AG04450 (cell line): ENCODE results near the gene TNNC1. TPM values are rescaled to one million over a fixed set of nuclear protein-coding genes. Genes with fewer than 3 reads are reported as not detected.

Experiments used
- CTCF ChIA-PET: fragments of 300-600, 350-600 bp; formaldehyde crosslinking; extraction: SDS; loops from one replicate; lab custom pipeline; 2022; ENCODE audit warnings: antibody characterized with exemption, inconsistent platforms; lab: Charles Lee
- POLR2A ChIA-PET: fragments of 350-600 bp; formaldehyde crosslinking; extraction: SDS; loops from one replicate; lab custom pipeline; 2021; ENCODE audit warnings: antibody characterized with exemption, inconsistent platforms; lab: Yijun Ruan, JAX
- DNase-seq: peaks from one replicate; pipeline ENCODE4 v3.0.0-alpha.2; 2011; ENCODE audit warnings: low read depth, low spot score
- H3K27ac ChIP-seq: one replicate; pipeline ENCODE4 v1.5.1; 2012; ENCODE audit warnings: low read depth, low read length, control low read depth
- H3K27me3 ChIP-seq: one replicate; pipeline ENCODE4 v1.6.0; 2012; ENCODE audit warnings: low read length; ENCODE audit not compliant: control insufficient read depth, insufficient read depth
- H3K4me3 ChIP-seq: 2 replicates; pipeline ENCODE4 v1.5.1; 2011; ENCODE audit warnings: mild to moderate bottlenecking, low read depth, low read length, control low read depth
- H3K9me3 ChIP-seq: 2 replicates; pipeline ENCODE4 v1.5.1; 2012; ENCODE audit warnings: low read length; ENCODE audit not compliant: control insufficient read depth, insufficient read depth
- polyA plus RNA-seq: library from polyadenylated mRNA; depleted of rRNA; stranded (reverse); fragments of >200 nt; gene quantifications from 2 replicates; pipeline ENCODE4 v1.2.3, GENCODE V29; 2011
- TF ChIP-seq, protein P1 (sequence below): IDR thresholded peaks from 2 replicates; pipeline ENCODE4 v1.5.1; 2011; ENCODE audit warnings: low read depth, low read length, control low read depth, inconsistent platforms

TNNC1 gene
- polyA plus RNA-seq, 1 experiment: 1.7 TPM

DNA sequence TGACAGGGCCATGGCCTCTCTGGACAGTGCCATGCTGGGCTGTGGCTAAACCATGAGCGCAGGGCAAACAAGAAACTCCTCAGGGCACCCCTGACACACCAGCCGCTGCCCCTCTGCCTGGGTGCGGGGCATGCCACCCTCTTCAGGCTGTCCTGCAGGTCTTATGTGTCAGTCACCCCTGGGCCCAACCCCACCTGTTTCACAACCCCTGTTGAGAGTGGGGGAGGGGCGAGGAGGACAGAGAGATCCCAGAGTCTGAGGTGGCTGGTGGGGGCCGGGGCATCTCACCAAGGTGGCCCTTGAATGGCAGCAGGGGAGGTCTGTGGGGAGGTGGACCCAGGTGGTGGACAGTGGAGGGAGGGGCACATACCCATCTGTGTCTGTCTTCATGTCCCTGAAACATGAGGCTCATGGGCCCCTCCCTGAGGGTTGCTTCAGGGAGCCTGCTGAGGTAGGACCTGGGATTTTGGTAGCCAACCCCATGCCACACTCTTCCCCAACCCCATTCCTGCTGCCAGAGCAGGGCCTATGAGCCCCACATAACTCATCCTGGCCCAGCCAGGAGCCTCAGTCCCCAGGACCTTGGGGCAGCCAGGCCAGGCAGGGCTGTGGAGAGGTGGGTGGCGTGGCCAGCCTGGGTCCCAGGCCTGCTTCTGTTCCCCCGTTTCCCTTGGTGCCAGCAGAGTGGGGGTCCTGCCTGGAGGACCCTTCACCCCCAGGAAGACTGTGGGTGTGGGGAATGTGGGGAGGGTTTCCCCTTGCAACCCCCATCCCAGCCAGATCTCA lies 39.6 kb upstream of the TNNC1 start:
- H3K4me3 ChIP-seq: no peak overlapping the region
- TF ChIP-seq, protein P1, sequence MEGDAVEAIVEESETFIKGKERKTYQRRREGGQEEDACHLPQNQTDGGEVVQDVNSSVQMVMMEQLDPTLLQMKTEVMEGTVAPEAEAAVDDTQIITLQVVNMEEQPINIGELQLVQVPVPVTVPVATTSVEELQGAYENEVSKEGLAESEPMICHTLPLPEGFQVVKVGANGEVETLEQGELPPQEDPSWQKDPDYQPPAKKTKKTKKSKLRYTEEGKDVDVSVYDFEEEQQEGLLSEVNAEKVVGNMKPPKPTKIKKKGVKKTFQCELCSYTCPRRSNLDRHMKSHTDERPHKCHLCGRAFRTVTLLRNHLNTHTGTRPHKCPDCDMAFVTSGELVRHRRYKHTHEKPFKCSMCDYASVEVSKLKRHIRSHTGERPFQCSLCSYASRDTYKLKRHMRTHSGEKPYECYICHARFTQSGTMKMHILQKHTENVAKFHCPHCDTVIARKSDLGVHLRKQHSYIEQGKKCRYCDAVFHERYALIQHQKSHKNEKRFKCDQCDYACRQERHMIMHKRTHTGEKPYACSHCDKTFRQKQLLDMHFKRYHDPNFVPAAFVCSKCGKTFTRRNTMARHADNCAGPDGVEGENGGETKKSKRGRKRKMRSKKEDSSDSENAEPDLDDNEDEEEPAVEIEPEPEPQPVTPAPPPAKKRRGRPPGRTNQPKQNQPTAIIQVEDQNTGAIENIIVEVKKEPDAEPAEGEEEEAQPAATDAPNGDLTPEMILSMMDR: no peak
- no peak for DNase-seq
- ChIA-PET CTCF (no interaction called here), POLR2A (no interaction called here)
- H3K27ac ChIP-seq: no peak overlapping the region
- no peaks in the 10 kb centered on the region for H3K9me3 ChIP-seq
- H3K27me3 ChIP-seq: no peaks in the 10 kb centered on the region

DNA sequence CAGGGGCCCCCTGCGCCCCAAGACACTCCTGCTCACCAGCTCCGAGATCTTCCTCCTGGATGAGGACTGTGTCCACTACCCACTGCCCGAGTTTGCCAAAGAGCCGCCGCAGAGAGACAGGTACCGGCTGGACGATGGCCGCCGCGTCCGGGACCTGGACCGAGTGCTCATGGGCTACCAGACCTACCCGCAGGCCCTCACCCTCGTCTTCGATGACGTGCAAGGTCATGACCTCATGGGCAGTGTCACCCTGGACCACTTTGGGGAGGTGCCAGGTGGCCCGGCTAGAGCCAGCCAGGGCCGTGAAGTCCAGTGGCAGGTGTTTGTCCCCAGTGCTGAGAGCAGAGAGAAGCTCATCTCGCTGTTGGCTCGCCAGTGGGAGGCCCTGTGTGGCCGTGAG lies 38.2 kb upstream of the TNNC1 start:
- CTCF ChIA-PET: no interaction called here

DNA sequence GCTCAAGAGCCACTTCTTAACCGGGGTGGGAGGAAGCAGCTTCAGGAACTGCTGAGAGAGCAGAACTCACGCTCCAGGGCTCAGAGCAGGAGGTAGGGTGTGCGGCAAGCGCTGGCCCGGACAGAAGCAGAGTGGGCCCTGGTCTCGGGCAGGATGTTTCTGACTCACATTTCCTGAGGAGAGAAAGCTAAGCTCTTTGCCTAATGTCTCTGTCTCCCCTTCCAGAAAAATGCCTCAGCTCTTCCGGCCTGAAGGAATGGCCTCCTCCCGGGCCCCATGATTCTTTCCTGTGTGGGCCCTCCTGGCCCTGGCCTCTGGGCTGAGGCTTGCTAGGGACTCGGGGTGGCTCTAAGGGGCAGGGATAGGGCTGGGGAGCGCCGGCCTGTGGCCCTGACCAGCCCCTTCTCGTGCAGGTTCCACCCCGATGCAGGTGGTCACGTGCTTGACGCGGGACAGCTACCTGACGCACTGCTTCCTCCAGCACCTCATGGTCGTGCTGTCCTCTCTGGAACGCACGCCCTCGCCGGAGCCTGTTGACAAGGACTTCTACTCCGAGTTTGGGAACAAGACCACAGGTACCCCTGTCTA lies 37.2 kb upstream of the TNNC1 start:
- no peak for DNase-seq
- TF ChIP-seq, protein P1: no peak
- POLR2A ChIA-PET: no interaction called here
- CTCF ChIA-PET: no interaction called here
- H3K27ac ChIP-seq: no peak overlapping the region
- H3K27me3 ChIP-seq: no peaks in the 10 kb centered on the region
- H3K4me3 ChIP-seq: no peak overlapping the region
- no peaks in the 10 kb centered on the region for H3K9me3 ChIP-seq

More for the DNA sequence above, 38.2 kb upstream of the TNNC1 start:
- TF ChIP-seq, protein P1: no peak
- POLR2A ChIA-PET: no interaction called here
- H3K27me3 ChIP-seq: no peaks in the 10 kb centered on the region
- H3K9me3 ChIP-seq: no peaks in the 10 kb centered on the region
- H3K27ac ChIP-seq: no peak overlapping the region
- no peak for DNase-seq
- no peak overlapping the region for H3K4me3 ChIP-seq

DNA sequence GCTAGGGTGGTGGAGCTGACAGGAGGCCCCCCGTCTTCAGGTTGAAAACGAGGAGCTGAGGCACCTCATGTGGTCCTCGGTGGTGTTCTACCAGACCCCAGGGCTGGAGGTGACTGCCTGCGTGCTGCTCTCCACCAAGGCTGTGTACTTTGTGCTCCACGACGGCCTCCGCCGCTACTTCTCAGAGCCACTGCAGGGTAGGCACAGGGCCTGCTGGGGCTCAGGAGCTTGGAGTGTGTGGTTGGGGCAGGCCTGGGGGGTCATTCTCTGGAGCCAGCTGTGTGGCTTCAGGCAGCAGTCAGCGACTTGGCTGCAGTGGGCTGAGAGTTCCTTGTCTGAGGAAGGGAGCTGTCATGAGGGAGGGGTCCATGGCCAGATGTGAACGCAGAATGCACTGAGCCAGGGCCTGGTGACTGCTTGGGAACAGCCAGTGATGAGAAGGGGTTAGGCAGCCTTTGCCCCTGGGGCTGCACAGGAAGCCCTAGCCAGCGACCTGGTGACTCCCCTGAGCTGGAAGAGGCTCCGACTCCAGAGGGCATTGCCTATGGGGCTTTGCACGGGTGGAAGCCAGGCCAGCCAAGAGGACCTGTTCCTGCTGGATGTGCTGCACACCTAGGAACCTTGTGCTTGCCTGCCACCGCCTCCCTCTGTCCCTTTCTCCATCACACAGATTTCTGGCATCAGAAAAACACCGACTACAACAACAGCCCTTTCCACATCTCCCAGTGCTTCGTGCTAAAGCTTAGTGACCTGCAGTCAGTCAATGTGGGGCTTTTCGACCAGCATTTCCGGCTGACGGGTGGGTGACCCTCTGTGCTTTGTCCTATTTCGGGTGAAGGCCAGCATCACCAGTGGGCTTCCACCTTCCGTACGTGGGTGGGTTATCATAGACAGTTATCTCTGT lies 36.4 kb upstream of the TNNC1 start:
- Histone ChIP-seq H3K27ac (no peak overlapping the region), H3K27me3 (no peaks in the 10 kb centered on the region), H3K9me3 (no peaks in the 10 kb centered on the region), H3K4me3 (no peak overlapping the region)
- TF ChIP-seq, protein P1: no peak
- ChIA-PET CTCF (interaction anchor here (2.0 kb wide), 1 partner anchor 19 kb away, joined by 9 read pairs; no protein-coding TSS in a partner anchor), POLR2A (interaction anchor here (1.5 kb wide), 1 partner anchor 46 kb away, joined by 6 read pairs; the partner anchor contains the start of gene UQCC5)
- DNase-seq: no peak
